Nucleus accumbens (tissue), 56 donors: Measurements from ENCODE around the gene INAFM1.

Experiments
- DNase-seq, 56 donors: peaks; one replicate each; lab custom pipeline; 2025; lab: John Stamatoyannopoulos, UW

The INAFM1 gene

GRCh38 chr19:47274071-47274890, at the start of gene INAFM1:
TSS of gene INAFM1 (plus strand) at chr19:47274885. CDS start at chr19:47274920, 35 bp downstream.
- DNase-seq: peak; percentile 55 to 98 (median 92)

DNA sequence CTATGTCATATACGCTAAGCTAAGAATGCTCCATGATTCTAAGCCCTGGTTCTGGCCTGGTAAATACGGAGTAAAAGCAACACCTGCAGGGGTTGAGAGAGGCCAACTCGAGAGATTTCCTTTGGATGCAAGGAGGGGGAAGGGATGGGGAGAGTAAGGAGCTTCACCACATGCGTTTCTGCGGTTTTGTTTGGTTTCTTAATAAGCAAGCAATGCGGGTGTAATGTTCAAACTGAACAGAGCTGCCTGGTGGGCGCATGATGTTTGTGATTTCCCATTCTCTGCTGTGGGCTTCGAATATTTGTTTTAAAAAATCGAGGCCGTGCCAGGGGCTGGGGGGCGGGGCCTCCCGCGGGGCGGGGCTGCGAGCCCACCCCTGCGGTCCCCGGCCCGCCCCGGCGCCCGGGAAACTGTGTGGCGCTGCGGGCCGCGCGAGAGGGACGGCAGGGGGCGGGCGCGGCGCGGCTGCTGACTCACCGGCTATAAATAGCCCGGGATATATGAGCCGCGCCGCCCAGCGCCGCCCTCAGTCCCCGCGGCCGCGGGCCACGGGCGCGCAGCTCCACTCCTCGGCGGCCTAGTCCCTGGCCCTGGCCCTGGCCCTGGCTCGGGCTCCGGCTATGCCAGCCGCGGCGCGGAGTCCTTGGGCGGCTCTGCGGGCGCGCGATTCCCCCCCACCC, 48.8 kb upstream of the INAFM1 start:
- DNase-seq: peak in 54 of 56 donors; percentile 21 to 91 (median 76)

DNA sequence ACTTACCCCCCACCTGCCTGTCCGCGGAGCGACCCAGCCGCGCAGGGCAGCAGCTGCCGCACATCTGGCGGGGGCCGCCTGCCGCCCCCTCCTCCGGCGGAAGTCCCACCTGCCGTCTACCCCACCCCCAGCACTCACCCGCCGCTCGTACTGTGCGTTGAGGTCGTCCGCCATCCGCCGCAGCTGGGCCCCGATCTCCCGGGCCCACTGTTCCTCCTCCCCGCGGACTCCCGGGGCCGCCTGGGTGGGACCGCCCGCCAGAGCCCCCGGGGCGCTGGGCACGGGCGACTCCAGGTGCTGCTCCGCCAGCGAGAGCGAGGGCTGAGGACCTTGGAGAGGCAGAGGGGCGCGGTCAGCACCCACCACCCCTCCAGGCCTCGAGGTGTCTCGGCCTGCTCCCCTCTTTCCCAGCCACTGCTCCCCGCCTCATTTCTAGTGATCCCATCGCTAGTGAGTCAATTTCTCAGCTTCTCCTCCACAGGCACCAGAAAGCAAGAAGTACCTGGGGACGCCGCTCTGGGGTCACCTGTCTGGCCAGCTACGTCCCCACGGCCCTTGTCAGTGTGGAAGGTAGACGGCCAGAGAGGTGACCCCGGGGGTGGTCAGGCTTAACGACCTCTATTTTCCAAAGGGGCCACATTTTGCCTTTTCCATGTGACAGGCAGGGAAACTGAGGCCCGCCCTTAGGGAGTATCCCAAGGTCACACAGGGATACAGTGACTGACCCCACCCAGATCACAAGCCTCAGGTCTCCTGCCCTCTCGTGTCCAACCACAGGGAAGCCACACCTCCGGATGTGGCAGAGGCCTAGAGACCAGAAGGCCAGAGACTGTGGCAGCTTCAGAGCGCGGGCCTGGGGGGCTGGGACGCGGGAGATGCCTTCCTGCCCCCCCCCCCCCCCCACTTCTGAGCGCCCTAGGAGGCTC, 48.0 kb upstream of the INAFM1 start:
- DNase-seq: peak in 37 of 56 donors; percentile 12 to 70 (median 35)

- DNase-seq: peak in 41 of 56 donors; percentile 1 to 66 (median 33)
These were observed 47.1 kb upstream of the INAFM1 start for GRCh38 chr19:47227352-47228167.

- peak in 17 of 56 donors; percentile 11 to 41 (median 28) for DNase-seq
These were observed 46.3 kb upstream of the INAFM1 start for GRCh38 chr19:47228168-47228936.

DNA sequence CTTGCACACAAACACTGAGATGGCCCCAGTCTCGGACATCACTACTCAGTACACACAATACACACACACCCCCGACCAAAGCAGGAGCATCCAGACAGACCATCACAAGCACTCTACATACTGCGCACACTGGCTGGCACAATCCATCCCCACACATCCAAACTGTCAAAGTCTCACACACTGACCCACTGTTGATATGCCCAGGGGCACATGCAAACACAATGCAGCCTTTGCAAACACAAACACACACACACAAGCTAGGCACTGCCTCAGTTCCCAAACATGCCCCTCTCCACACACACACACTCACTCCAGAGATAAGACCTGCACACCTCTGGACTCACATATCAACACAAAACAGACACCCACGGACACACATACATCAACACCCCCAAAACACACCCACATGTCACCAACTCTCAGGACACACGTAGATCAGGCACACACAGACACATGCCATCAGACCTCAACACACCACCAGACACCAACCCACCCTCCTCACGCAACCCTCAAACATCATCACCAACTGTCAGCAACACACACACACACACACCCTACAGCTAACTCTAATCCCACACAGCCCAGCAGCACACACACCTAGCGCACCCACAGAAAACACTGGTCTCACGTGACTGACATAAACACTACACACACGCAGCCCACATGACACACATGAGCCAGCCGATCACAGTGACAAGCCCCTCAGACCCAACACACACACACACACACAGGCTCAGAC, 45.6 kb upstream of the INAFM1 start:
- DNase-seq: peak in 29 of 56 donors; percentile 7 to 59 (median 32)

GRCh38 chr19:47229676-47230053, 45.0 kb upstream of the INAFM1 start:
- peak in 17 of 56 donors; percentile 8 to 59 (median 32) for DNase-seq

GRCh38 chr19:47230054-47230920, 44.4 kb upstream of the INAFM1 start:
- peak in 41 of 56 donors; percentile 9 to 83 (median 35) for DNase-seq

DNA sequence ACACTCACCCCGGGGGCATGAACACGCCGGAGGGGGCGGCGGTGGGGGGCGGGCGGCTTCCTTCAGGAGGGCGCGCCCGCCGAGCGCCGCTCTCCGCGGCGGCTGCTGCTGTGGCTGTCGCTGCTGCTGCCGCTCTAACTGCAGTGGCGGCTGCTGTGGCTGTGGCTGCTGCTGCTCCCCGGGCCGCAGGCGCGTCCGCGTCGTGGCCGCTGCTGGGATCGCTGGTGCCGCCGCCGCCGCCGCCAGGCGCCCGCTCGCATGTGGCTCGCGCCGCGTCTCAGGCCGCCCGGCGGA, 43.8 kb upstream of the INAFM1 start, which contains the start of gene BBC3:
Gene BBC3 (minus strand): TSS at position 279 of the 294 bp plus-strand sequence. CDS start 2,768 bp downstream, outside the sequence.
- no peak for DNase-seq

DNA sequence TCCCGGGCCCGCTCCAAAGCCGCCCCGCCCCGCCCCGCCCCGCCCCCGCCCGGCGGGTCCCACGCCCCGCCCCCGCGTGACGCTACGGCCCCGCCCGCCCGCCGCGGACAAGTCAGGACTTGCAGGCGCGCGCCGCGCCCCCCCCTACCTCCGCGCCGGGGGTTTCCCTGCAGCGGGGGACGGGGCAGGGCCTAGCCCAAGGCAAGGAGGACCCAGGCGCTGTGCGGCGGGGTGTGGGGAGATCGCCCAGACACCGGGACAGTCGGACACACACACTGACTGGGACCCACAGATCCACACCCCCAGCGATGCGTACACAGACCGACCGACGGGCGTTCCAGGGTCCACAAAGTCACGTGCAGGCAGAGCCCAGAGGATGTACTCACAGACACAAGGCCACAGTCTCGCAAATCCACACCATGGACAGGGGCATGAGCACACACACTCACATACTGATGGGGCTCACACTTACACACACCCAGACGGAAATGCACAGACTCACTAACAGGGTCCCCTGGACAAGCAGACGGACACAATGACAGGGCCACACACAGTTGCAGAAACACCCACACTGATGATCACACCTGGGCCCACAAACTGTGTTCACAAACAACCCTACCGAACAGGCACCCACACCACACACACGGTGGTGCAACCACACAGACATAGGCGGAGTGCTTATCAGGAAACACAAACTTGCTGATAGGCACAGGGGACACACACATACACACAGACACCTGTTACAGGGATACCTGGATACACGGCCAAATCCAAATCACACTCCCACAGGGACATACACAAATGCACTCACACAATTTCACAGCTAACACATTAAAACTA, 43.2 kb upstream of the INAFM1 start:
- peak in 52 of 56 donors; percentile 23 to 89 (median 66) for DNase-seq

DNA sequence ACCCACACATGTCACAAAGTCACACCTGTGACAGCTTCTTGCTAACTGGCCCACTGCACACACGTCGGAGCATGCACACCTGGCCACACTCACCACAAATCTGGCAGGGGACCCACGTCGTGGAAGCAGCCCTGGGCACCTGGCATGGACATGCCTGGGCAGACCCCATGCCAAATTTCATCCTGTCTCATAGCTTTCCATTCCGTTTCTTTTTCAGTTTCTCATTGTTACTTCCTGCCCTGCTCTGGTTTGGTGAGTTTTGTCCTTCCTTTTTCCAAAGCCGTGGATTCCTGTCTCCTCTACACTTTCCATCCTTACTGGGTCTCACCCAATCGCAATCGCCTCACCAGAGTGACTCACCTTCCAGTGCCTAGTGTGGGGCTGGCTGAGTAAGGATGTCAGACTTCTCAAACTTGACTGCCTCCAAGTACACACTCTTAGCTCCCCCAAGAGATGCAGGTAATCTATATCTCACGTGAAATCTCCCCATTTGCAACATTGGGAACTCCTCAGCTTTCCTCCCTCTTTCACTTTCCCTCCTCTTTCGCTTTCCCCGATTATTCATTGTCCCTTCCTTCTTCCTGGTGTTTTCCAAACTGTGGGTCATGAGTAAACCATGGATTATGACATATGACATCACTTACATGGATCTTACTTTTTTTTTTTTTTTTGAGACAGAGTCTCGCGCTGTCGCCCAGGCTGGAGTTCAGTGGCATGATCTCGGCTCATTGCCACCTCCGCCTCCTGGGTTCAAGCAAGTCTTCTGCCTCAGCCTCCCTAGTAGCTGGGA, 42.1 kb upstream of the INAFM1 start:
- no peak for DNase-seq

GRCh38 chr19:47236072-47236675, 38.5 kb upstream of the INAFM1 start:
- DNase-seq: no peak

DNA sequence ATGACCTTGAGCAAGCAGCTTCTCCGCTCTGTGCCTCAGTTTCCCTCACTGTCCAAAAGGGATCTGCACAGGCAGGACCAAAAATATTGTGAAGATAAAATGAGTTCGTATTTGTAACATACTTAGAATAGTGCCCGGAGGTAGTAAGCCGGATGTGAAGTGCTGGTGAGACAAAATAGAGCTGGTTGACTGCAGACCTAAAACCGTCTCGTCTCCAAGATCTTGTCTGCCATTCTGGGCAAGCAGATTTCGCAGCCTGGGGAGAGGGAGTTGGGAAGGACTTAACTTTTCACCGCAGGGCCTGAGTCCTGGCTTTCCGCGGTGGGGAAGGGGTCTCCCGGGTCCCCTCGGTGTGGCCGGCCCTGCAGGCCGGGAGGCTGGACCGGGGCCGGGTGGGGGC, 35.5 kb upstream of the INAFM1 start:
- peak in 3 of 56 donors; percentile 13 to 42 (median 28) for DNase-seq

- peak in 55 of 56 donors; percentile 16 to 91 (median 75) for DNase-seq
These were observed 34.9 kb upstream of the INAFM1 start for GRCh38 chr19:47239610-47240296.
